ENCODE results near the gene SERINC5.
"Not testable (repeated sequence)": the region's sequence is repeated elsewhere in the genome, so short reads cannot be mapped to it uniquely, and the experiment has no call there.

The SERINC5 gene

DNA sequence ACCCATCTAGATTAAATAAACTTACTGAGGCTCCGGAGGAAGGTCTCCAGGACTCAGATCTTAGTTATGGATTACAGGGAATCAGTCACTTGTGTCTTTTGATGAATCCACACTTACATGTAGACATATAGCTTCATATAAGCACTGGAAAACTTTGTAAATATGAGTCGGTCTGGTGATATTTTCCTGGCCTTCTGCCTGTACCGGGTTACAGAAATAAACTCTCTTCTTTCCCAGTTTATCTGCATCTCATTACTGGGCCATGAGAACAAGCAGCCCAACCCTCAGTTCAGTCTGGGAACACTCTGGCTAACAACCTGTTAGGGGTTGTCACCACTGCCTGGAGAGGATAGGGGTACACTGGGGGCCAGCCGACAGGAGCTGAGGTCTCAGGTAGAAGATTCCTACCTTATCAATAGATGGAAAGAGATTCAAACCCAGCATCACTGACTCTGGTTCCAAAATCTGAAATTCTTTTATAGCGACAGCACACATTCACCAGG is 161.6 kb downstream of the SERINC5 start:
- H3K4me3 ChIP-seq (ENCODE audit: low read depth, low read length), result no peak overlapping the region
- POLR2A ChIA-PET, result no interaction called here
- no peak for DNase-seq (ENCODE audit: low read depth, low spot score)
- CTCF ChIA-PET, result interaction anchor here (1.1 to 9.6 kb wide), 6 partner anchors 9 to 213 kb away, joined by 3 to 309 read pairs (median 6); no protein-coding TSS in a partner anchor
- TF ChIP-seq CTCF (IDR thresholded peaks at IDR 0.05; ENCODE audit: insufficient read depth, low read length, missing control alignments), result no peak

- ChIA-PET POLR2A (no interaction called here), CTCF (interaction anchor here (1.0 to 9.6 kb wide), 7 partner anchors 9 to 224 kb away, joined by 3 to 309 read pairs (median 4); no protein-coding TSS in a partner anchor)
- TF ChIP-seq CTCF (IDR thresholded peaks at IDR 0.05; ENCODE audit: insufficient read depth, low read length, missing control alignments), result no peak
- no peak overlapping the region for H3K4me3 ChIP-seq (ENCODE audit: low read depth, low read length)
- no peak for DNase-seq (ENCODE audit: low read depth, low spot score)
Measured at GRCh38 chr5:80093796-80094195, 162.1 kb downstream of the SERINC5 start.

- no peak for TF ChIP-seq CTCF (IDR thresholded peaks at IDR 0.05; ENCODE audit: insufficient read depth, low read length, missing control alignments)
- ChIA-PET POLR2A (no interaction called here), CTCF (interaction anchor here (0.6 to 9.6 kb wide), 30 partner anchors 7 to 579 kb away, joined by 3 to 309 read pairs (median 4); partner anchors contain the start of genes HOMER1 and SERINC5)
- DNase-seq (ENCODE audit: low read depth, low spot score), result no peak
- no peak overlapping the region for H3K4me3 ChIP-seq (ENCODE audit: low read depth, low read length)
Measured at GRCh38 chr5:80092486-80093107, 163.3 kb downstream of the SERINC5 start.

DNA sequence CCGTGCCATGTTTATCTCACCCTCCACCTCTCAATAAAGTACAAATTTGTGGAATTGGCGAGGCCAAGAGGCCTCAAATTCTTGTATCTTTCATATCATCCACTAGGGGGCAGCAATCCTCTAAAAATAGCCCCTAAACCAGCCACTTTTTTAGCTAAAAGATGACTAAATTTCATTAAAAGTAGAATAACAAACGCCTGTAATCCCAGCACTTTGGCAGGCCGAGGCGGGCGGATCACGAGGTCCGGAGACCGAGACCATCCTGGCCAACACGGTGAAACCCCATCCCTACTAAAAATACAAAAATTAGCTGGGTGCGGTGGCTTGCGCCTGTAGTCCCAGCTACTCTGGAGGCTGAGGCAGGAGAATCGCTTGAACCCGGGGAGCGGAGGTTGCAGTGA is 164.1 kb downstream of the SERINC5 start:
- CTCF ChIA-PET, result interaction anchor here (0.6 to 9.6 kb wide), 49 partner anchors 8 to 583 kb away, joined by 3 to 309 read pairs (median 5); partner anchors contain the start of genes HOMER1 and SERINC5
- DNase-seq (ENCODE audit: low read depth, low spot score); H3K4me3 ChIP-seq (ENCODE audit: low read depth, low read length): not testable (repeated sequence)
- POLR2A ChIA-PET, result interaction anchor here (0.7 kb wide), 1 partner anchor 215 kb away, joined by 4 read pairs; no protein-coding TSS in a partner anchor
- peak; percentile 32 for TF ChIP-seq CTCF (IDR thresholded peaks at IDR 0.05; ENCODE audit: insufficient read depth, low read length, missing control alignments)

GRCh38 chr5:80090884-80091166 is 165.0 kb downstream of the SERINC5 start:
- H3K4me3 ChIP-seq (ENCODE audit: low read depth, low read length), result no peak overlapping the region
- ChIA-PET POLR2A (no interaction called here), CTCF (interaction anchor here (0.6 to 9.6 kb wide), 23 partner anchors 9 to 609 kb away, joined by 3 to 309 read pairs (median 5); partner anchors contain the start of gene SERINC5)
- no peak for TF ChIP-seq CTCF (IDR thresholded peaks at IDR 0.05; ENCODE audit: insufficient read depth, low read length, missing control alignments)
- no peak for DNase-seq (ENCODE audit: low read depth, low spot score)

- ChIA-PET CTCF (interaction anchor here (0.5 to 4.4 kb wide), 109 partner anchors 8 to 1099 kb away, joined by 3 to 57 read pairs (median 4); partner anchors contain the start of genes CMYA5, HOMER1 and SERINC5), POLR2A (interaction anchor here (0.6 to 1.0 kb wide), 2 partner anchors 92 to 173 kb away, joined by 3 read pairs; partner anchors contain the start of genes MTX3 and SERINC5)
- no peak for DNase-seq (ENCODE audit: low read depth, low spot score)
- peak overlapping the region; percentile 26 for H3K4me3 ChIP-seq (ENCODE audit: low read depth, low read length)
- peak; percentile 59 for TF ChIP-seq CTCF (IDR thresholded peaks at IDR 0.05; ENCODE audit: insufficient read depth, low read length, missing control alignments)
Measured at GRCh38 chr5:80083101-80083890, 172.6 kb downstream of the SERINC5 start.
